Type B pancreatic cell (in vitro differentiated cells): ENCODE results near the gene FJX1. TPM values are rescaled to one million over a fixed set of nuclear protein-coding genes. Genes with fewer than 3 reads are reported as not detected.

ENCODE experiments used
- DNase-seq: peaks from one replicate; pipeline ENCODE4 v3.0.0; 2021; ENCODE audit warnings: mixed read lengths; ENCODE audit not compliant: unreplicated experiment; ENCODE audit errors: extremely low spot score
- H3K27ac Mint-ChIP-seq: 2 replicates; pipeline ENCODE4 v1.8.0; 2021; ENCODE audit warnings: mild to moderate bottlenecking, mixed read lengths
- H3K27me3 Mint-ChIP-seq: 2 replicates; pipeline ENCODE4 v1.8.0; 2021; ENCODE audit warnings: mixed read lengths
- H3K36me3 Mint-ChIP-seq: 2 replicates; pipeline ENCODE4 v1.8.0; 2021; ENCODE audit warnings: mixed read lengths
- H3K4me1 Mint-ChIP-seq: one replicate; pipeline ENCODE4 v1.8.0; 2021; ENCODE audit warnings: mixed read lengths; ENCODE audit not compliant: unreplicated experiment
- H3K4me3 Mint-ChIP-seq: 2 replicates; pipeline ENCODE4 v1.8.0; 2021; ENCODE audit warnings: mild to moderate bottlenecking, mixed read lengths
- H3K9me3 Mint-ChIP-seq: 2 replicates; pipeline ENCODE4 v1.8.0; 2021; ENCODE audit warnings: mixed read lengths
- CTCF ChIP-seq: fragments of 200-600 bp; sonication (generic); conservative IDR thresholded peaks from 2 replicates; pipeline ENCODE4 v1.5.0; 2021; ENCODE audit warnings: antibody characterized with exemption, mild to moderate bottlenecking
- total RNA-seq: library from RNA; stranded (reverse); gene quantifications from 2 replicates; pipeline ENCODE4 v1.2.1, GENCODE V29; 2021; ENCODE audit warnings: low replicate concordance

The FJX1 gene
- total RNA-seq, 1 donor from 2014 or later, result 38.8 TPM

- TF ChIP-seq CTCF, result no peak
- peaks cover 28% of the 10 kb centered on the region for H3K4me1 Mint-ChIP-seq
- H3K9me3 Mint-ChIP-seq, result no peaks in the 10 kb centered on the region
- DNase-seq, result no peak
- peaks cover 30% of the 10 kb centered on the region for H3K27me3 Mint-ChIP-seq
- no peaks in the 10 kb centered on the region for H3K36me3 Mint-ChIP-seq
- H3K4me3 Mint-ChIP-seq, result no peak overlapping the region
- no peak overlapping the region for H3K27ac Mint-ChIP-seq
Observed at GRCh38 chr11:35583126-35583525, 35.1 kb upstream of the FJX1 start.

- Mint-ChIP-seq H3K27me3 (peaks cover 35% of the 10 kb centered on the region), H3K27ac (no peak overlapping the region), H3K4me3 (no peak overlapping the region), H3K4me1 (peaks cover 28% of the 10 kb centered on the region), H3K36me3 (no peaks in the 10 kb centered on the region), H3K9me3 (no peaks in the 10 kb centered on the region)
- no peak for DNase-seq
- no peak for TF ChIP-seq CTCF
Observed at GRCh38 chr11:35583843-35584242, 34.4 kb upstream of the FJX1 start.

GRCh38 chr11:35584321-35584720 lies 33.9 kb upstream of the FJX1 start:
- Mint-ChIP-seq H3K4me1 (peaks cover 27% of the 10 kb centered on the region), H3K36me3 (no peaks in the 10 kb centered on the region), H3K27me3 (peaks cover 39% of the 10 kb centered on the region), H3K4me3 (no peak overlapping the region), H3K27ac (no peak overlapping the region), H3K9me3 (no peaks in the 10 kb centered on the region)
- TF ChIP-seq CTCF, result no peak
- DNase-seq, result no peak

DNA sequence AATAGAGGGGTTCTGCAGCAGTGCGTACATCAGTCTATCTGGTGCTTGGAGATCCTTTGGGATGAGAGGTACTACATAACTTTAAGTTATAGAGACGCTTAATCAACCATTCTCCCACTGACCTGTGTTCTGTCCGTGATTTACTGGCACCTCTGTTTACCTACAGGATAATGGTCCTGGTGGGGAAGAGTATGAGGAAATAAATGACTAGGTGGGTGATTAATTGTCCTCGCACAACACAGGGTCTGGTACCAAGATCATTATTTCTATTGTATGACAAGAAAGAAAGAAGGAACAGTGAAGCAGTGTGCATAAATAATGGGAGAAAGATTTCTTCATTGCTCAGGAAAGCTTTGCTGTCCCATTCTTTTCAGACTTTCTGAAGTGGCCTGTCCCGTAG lies 32.8 kb upstream of the FJX1 start:
- TF ChIP-seq CTCF, result no peak
- no peak for DNase-seq
- Mint-ChIP-seq H3K36me3 (no peaks in the 10 kb centered on the region), H3K27me3 (peaks cover 47% of the 10 kb centered on the region), H3K27ac (no peak overlapping the region), H3K4me1 (peaks cover 18% of the 10 kb centered on the region), H3K9me3 (no peaks in the 10 kb centered on the region), H3K4me3 (no peak overlapping the region)

DNA sequence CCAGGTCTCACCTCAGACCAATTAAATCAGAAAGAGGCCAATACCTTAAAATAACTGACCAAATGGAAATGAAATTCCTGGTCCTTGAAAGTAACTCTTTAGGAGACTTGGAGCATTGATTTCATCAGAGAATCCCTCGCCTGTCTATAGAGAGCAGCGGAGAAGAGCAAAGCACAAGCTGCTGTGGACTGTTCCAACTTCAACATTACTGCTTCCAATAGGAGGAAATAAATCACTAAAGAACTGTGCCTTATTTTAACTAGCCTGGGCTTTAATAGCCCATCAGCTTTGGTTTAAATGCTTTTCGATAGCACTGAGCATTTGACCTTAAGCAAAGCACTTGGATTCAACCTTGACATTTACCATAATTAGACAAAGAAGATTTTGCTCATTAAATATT lies 32.0 kb upstream of the FJX1 start:
- Mint-ChIP-seq H3K9me3 (no peaks in the 10 kb centered on the region), H3K27me3 (peaks cover 55% of the 10 kb centered on the region), H3K4me1 (peaks cover 17% of the 10 kb centered on the region), H3K36me3 (no peaks in the 10 kb centered on the region), H3K4me3 (no peak overlapping the region), H3K27ac (no peak overlapping the region)
- TF ChIP-seq CTCF, result no peak
- no peak for DNase-seq

DNA sequence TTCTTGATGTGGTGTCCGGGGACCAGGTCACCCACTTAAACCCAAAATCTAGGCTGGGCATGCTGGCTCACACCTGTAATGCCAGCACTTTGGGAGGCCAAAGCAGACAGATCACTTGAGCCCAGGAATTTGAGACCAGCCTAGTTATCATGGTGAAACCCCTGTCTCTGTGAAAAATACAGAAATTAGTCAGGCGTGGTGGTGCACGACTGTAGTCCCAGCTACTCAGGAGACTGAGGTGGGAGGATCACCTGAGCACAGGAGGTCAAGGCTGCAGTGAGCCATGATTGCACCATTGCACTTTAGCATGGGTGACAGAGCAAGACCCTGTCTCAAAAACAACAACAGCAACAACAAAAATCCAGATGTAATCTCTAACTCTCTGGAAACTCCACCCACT lies 30.3 kb upstream of the FJX1 start:
- Mint-ChIP-seq H3K4me3 (no peak overlapping the region), H3K36me3 (no peaks in the 10 kb centered on the region), H3K4me1 (peaks cover 11% of the 10 kb centered on the region), H3K27me3 (peaks cover 62% of the 10 kb centered on the region), H3K27ac (no peak overlapping the region), H3K9me3 (no peaks in the 10 kb centered on the region)
- TF ChIP-seq CTCF, result no peak
- no peak for DNase-seq
